ENCODE results near the gene ANKS6. TPM values are rescaled to one million over a fixed set of nuclear protein-coding genes. Genes with fewer than 3 reads are reported as not detected.
A peak's percentile ranks its signal among the peaks of the same experiment; 100 is the strongest.

ANKS6 gene
- 16.5 and 19.4 TPM in 2 replicates for total RNA-seq (2012; rRNA removed)

- peak within 1 kb of the TSS; percentile 98 for H3K4me2 ChIP-seq (ENCODE audit: low read length)
- peaks cover 7% of the 10 kb centered on the region for H3K27me3 ChIP-seq (ENCODE audit: control insufficient read depth, insufficient read depth, low read length)
- peak within 1 kb of the TSS; percentile 86 for H3K9ac ChIP-seq (ENCODE audit: low read depth, low read length)
- no peaks in the 10 kb centered on the region for H3K9me3 ChIP-seq (replicated peaks; ENCODE audit: low read length)
- H3K4me1 ChIP-seq (ENCODE audit: control insufficient read depth, insufficient read depth, low read length) = peaks cover 19% of the 10 kb centered on the region
- no peaks in the 10 kb centered on the region for H3K36me3 ChIP-seq (ENCODE audit: insufficient read depth, low read length)
- peak within 1 kb of the TSS; percentile 89 for H3K4me3 ChIP-seq (ENCODE audit: low read length)
These were observed at the start of gene ANKS6 for GRCh38 chr9:98796364-98797101. Gene ANKS6 (minus strand): TSS chr9:98796555. CDS start chr9:98796491, 64 bp downstream.

- H3K27me3 ChIP-seq (ENCODE audit: control insufficient read depth, insufficient read depth, low read length) = peaks cover 31% of the 10 kb centered on the region
- no peak overlapping the region for H3K4me2 ChIP-seq (ENCODE audit: low read length)
- H3K36me3 ChIP-seq (ENCODE audit: insufficient read depth, low read length) = no peaks in the 10 kb centered on the region
- H3K4me3 ChIP-seq (ENCODE audit: low read length) = no peak overlapping the region
- no peaks in the 10 kb centered on the region for H3K4me1 ChIP-seq (ENCODE audit: control insufficient read depth, insufficient read depth, low read length)
- H3K9me3 ChIP-seq (replicated peaks; ENCODE audit: low read length) = no peaks in the 10 kb centered on the region
- H3K9ac ChIP-seq (ENCODE audit: low read depth, low read length) = no peak overlapping the region
These were observed 49.7 kb upstream of the ANKS6 start for GRCh38 chr9:98846081-98846480.

DNA sequence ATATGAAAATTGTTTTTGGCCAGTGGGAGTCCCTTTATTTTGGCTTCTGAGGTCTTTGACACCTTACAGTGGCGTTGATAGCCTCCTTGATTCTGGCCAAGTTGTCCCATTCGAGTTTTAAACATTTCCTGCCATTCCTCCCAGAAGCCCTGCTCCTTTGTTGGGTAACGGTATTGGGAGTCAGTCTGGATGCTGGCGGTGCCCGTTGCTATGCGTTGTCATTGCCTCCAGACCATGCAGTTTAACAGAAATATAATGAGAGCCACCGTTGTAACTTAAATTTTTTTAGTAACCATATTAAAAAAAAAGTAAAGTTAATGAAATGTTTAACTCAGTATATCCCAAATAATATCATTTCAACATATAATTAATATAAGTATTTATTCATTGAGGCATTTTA is 46.2 kb upstream of the ANKS6 start:
- no peaks in the 10 kb centered on the region for H3K9me3 ChIP-seq (replicated peaks; ENCODE audit: low read length)
- no peaks in the 10 kb centered on the region for H3K36me3 ChIP-seq (ENCODE audit: insufficient read depth, low read length)
- H3K27me3 ChIP-seq (ENCODE audit: control insufficient read depth, insufficient read depth, low read length) = peaks cover 41% of the 10 kb centered on the region
- no peak overlapping the region for H3K4me3 ChIP-seq (ENCODE audit: low read length)
- H3K4me2 ChIP-seq (ENCODE audit: low read length) = no peak overlapping the region
- H3K9ac ChIP-seq (ENCODE audit: low read depth, low read length) = no peak overlapping the region
- H3K4me1 ChIP-seq (ENCODE audit: control insufficient read depth, insufficient read depth, low read length) = no peaks in the 10 kb centered on the region

DNA sequence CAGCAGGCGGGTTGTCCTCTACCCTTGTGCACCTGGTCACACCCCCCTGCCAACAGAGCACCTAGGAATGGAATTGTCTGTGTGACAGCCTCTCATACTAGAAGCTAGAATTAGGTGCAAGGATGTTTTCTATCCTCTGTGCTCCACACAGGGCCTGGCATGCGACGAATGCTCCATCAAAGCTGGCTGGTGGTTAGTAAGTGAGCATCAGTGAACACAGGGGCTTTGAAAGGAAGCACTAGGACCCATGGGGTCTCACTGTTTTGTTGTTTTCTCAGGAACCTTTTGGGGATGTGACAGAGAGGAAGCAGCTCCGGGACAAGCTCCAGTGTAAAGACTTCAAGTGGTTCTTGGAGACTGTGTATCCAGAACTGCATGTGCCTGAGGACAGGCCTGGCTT is 43.4 kb upstream of the ANKS6 start:
- Histone ChIP-seq H3K4me2 (ENCODE audit: low read length) (no peak overlapping the region), H3K36me3 (ENCODE audit: insufficient read depth, low read length) (no peaks in the 10 kb centered on the region), H3K27me3 (ENCODE audit: control insufficient read depth, insufficient read depth, low read length) (peaks cover 40% of the 10 kb centered on the region), H3K9me3 (replicated peaks; ENCODE audit: low read length) (no peaks in the 10 kb centered on the region), H3K4me1 (ENCODE audit: control insufficient read depth, insufficient read depth, low read length) (no peaks in the 10 kb centered on the region), H3K4me3 (ENCODE audit: low read length) (no peak overlapping the region), H3K9ac (ENCODE audit: low read depth, low read length) (no peak overlapping the region)

- H3K9ac ChIP-seq (ENCODE audit: low read depth, low read length) = no peak overlapping the region
- H3K9me3 ChIP-seq (replicated peaks; ENCODE audit: low read length) = no peaks in the 10 kb centered on the region
- H3K27me3 ChIP-seq (ENCODE audit: control insufficient read depth, insufficient read depth, low read length) = peaks cover 38% of the 10 kb centered on the region
- no peak overlapping the region for H3K4me3 ChIP-seq (ENCODE audit: low read length)
- H3K4me2 ChIP-seq (ENCODE audit: low read length) = no peak overlapping the region
- H3K36me3 ChIP-seq (ENCODE audit: insufficient read depth, low read length) = no peaks in the 10 kb centered on the region
- no peaks in the 10 kb centered on the region for H3K4me1 ChIP-seq (ENCODE audit: control insufficient read depth, insufficient read depth, low read length)
These were observed 42.7 kb upstream of the ANKS6 start for GRCh38 chr9:98838868-98839565.

- no peak overlapping the region for H3K4me3 ChIP-seq (ENCODE audit: low read length)
- no peaks in the 10 kb centered on the region for H3K4me1 ChIP-seq (ENCODE audit: control insufficient read depth, insufficient read depth, low read length)
- H3K9ac ChIP-seq (ENCODE audit: low read depth, low read length) = no peak overlapping the region
- H3K4me2 ChIP-seq (ENCODE audit: low read length) = no peak overlapping the region
- peaks cover 32% of the 10 kb centered on the region for H3K27me3 ChIP-seq (ENCODE audit: control insufficient read depth, insufficient read depth, low read length)
- no peaks in the 10 kb centered on the region for H3K36me3 ChIP-seq (ENCODE audit: insufficient read depth, low read length)
- H3K9me3 ChIP-seq (replicated peaks; ENCODE audit: low read length) = no peaks in the 10 kb centered on the region
These were observed 42.0 kb upstream of the ANKS6 start for GRCh38 chr9:98838155-98838867.

DNA sequence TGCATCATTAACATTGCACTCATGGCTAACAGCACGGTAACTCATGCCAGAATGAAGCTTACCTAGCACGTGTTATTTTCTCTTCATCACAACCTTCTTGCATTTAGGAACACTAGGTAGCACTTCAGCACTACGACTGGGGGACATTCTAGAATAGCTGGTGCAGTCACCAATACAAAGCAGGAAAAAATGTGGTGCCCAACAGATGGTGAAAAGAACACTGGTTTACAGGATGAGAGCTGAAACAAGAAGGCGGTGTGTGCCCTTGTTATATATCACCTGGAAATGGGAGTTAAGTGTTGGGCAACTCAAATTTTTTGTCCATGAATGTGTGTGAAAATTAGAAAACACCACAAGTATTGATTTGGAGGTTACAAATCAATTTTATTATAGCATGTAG is 41.2 kb upstream of the ANKS6 start:
- H3K4me1 ChIP-seq (ENCODE audit: control insufficient read depth, insufficient read depth, low read length) = no peaks in the 10 kb centered on the region
- no peak overlapping the region for H3K4me2 ChIP-seq (ENCODE audit: low read length)
- H3K4me3 ChIP-seq (ENCODE audit: low read length) = no peak overlapping the region
- H3K36me3 ChIP-seq (ENCODE audit: insufficient read depth, low read length) = no peaks in the 10 kb centered on the region
- no peak overlapping the region for H3K9ac ChIP-seq (ENCODE audit: low read depth, low read length)
- H3K27me3 ChIP-seq (ENCODE audit: control insufficient read depth, insufficient read depth, low read length) = peaks cover 30% of the 10 kb centered on the region
- H3K9me3 ChIP-seq (replicated peaks; ENCODE audit: low read length) = no peaks in the 10 kb centered on the region

DNA sequence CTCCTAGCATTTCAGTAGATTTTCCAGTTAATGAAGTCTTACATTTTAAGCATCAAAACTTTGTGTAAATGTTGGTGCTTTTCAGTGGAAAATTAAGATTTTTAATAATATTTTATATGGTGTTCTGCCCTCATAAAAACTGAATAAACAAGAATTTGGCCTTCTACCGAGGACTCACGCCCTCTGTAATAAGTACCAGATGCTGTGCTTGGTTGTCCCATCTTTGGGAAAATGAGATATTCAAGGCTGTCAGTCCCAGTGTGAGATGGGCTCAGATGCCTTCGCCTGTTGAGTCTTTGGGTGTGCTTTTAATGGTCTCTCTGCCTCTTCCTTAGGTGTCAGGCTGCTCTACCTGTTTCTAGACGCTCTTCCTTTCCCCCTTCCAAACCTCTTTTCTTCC is 39.9 kb upstream of the ANKS6 start:
- H3K4me1 ChIP-seq (ENCODE audit: control insufficient read depth, insufficient read depth, low read length) = no peaks in the 10 kb centered on the region
- H3K4me2 ChIP-seq (ENCODE audit: low read length) = no peak overlapping the region
- no peak overlapping the region for H3K4me3 ChIP-seq (ENCODE audit: low read length)
- H3K9ac ChIP-seq (ENCODE audit: low read depth, low read length) = no peak overlapping the region
- no peaks in the 10 kb centered on the region for H3K9me3 ChIP-seq (replicated peaks; ENCODE audit: low read length)
- H3K27me3 ChIP-seq (ENCODE audit: control insufficient read depth, insufficient read depth, low read length) = peaks cover 32% of the 10 kb centered on the region
- no peaks in the 10 kb centered on the region for H3K36me3 ChIP-seq (ENCODE audit: insufficient read depth, low read length)

GRCh38 chr9:98834386-98834785 is 38.0 kb upstream of the ANKS6 start:
- Histone ChIP-seq H3K9ac (ENCODE audit: low read depth, low read length) (no peak overlapping the region), H3K4me3 (ENCODE audit: low read length) (no peak overlapping the region), H3K36me3 (ENCODE audit: insufficient read depth, low read length) (no peaks in the 10 kb centered on the region), H3K4me2 (ENCODE audit: low read length) (no peak overlapping the region), H3K4me1 (ENCODE audit: control insufficient read depth, insufficient read depth, low read length) (no peaks in the 10 kb centered on the region), H3K9me3 (replicated peaks; ENCODE audit: low read length) (no peaks in the 10 kb centered on the region), H3K27me3 (ENCODE audit: control insufficient read depth, insufficient read depth, low read length) (peaks cover 42% of the 10 kb centered on the region)

- H3K27me3 ChIP-seq (ENCODE audit: control insufficient read depth, insufficient read depth, low read length) = peaks cover 36% of the 10 kb centered on the region
- no peak overlapping the region for H3K4me2 ChIP-seq (ENCODE audit: low read length)
- H3K4me1 ChIP-seq (ENCODE audit: control insufficient read depth, insufficient read depth, low read length) = no peaks in the 10 kb centered on the region
- H3K9me3 ChIP-seq (replicated peaks; ENCODE audit: low read length) = no peaks in the 10 kb centered on the region
- no peaks in the 10 kb centered on the region for H3K36me3 ChIP-seq (ENCODE audit: insufficient read depth, low read length)
- H3K9ac ChIP-seq (ENCODE audit: low read depth, low read length) = no peak overlapping the region
- H3K4me3 ChIP-seq (ENCODE audit: low read length) = no peak overlapping the region
These were observed 37.0 kb upstream of the ANKS6 start for GRCh38 chr9:98833090-98833956.

DNA sequence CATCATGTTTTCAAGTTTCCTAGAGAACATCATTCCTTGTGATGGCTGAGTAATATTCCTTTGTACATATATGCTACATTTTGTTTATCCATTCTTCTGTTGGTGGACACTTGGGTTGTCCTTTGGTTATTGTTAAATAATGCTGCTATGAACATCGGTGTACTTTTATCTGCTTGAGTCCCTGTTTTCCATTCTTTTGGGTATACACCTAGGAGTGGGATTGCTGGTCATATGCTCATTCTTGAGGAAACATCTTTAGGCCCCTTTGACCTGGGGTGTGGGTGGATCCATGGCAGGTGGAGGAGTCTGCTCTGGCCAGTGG is 36.4 kb upstream of the ANKS6 start:
- Histone ChIP-seq H3K4me2 (ENCODE audit: low read length) (no peak overlapping the region), H3K9me3 (replicated peaks; ENCODE audit: low read length) (no peaks in the 10 kb centered on the region), H3K36me3 (ENCODE audit: insufficient read depth, low read length) (no peaks in the 10 kb centered on the region), H3K4me3 (ENCODE audit: low read length) (no peak overlapping the region), H3K27me3 (ENCODE audit: control insufficient read depth, insufficient read depth, low read length) (peaks cover 40% of the 10 kb centered on the region), H3K4me1 (ENCODE audit: control insufficient read depth, insufficient read depth, low read length) (no peaks in the 10 kb centered on the region), H3K9ac (ENCODE audit: low read depth, low read length) (no peak overlapping the region)

Measured in skeletal muscle satellite cell (primary cell).